GM12878 (cell line): ENCODE measurements around the gene SLC35A5. TPM values are rescaled to one million over a fixed set of nuclear protein-coding genes. Genes with fewer than 3 reads are reported as not detected.

Source experiments
- BHLHE40 ChIP-seq, 2 experiments: fragments of 450-650 bp in 1 of 2; IDR thresholded peaks; 2 replicates each; pipeline ENCODE4 v1.6.1; 2011 to 2017; ENCODE audit warnings: low read depth in 2 of 2, borderline replicate concordance in 1 of 2, improper control_type of control experiment in 1 of 2, low read length in 1 of 2, mild to moderate bottlenecking in 1 of 2
- CBFB ChIP-seq: IDR thresholded peaks from 2 replicates; pipeline ENCODE4 v1.6.1; 2016; ENCODE audit warnings: antibody characterized with exemption, low read depth
- CHD4 ChIP-seq: fragments of 200-600 bp; sonication (generic); IDR thresholded peaks from 2 replicates; pipeline ENCODE4 v1.6.1; 2016; ENCODE audit warnings: mild to moderate bottlenecking
- E4F1 ChIP-seq: fragments of 450-650 bp; IDR thresholded peaks from 2 replicates; pipeline ENCODE4 v1.6.1; 2018; ENCODE audit warnings: borderline replicate concordance, mild to moderate bottlenecking; ENCODE audit not compliant: partially characterized antibody
- EP300 ChIP-seq, 2 experiments: fragments of 150-350 bp in 1 of 2; IDR thresholded peaks; 2 replicates each; pipeline ENCODE4 v1.6.1; 2011 to 2012; ENCODE audit warnings: low read depth in 2 of 2, low read length in 2 of 2, borderline replicate concordance in 1 of 2, improper control_type of control experiment in 1 of 2, inconsistent platforms in 1 of 2; ENCODE audit not compliant: control insufficient read depth in 1 of 2
- KLF5 ChIP-seq: fragments of 450-650 bp; IDR thresholded peaks from 2 replicates; pipeline ENCODE4 v1.6.1; 2014; ENCODE audit warnings: mild to moderate bottlenecking; ENCODE audit not compliant: partially characterized antibody
- NFYB ChIP-seq: IDR thresholded peaks from 2 replicates; pipeline ENCODE4 v1.6.1; 2011; ENCODE audit warnings: low read depth, mild to moderate bottlenecking, low read length, improper control_type of control experiment, moderate library complexity; ENCODE audit not compliant: insufficient read depth
- NR2F1 ChIP-seq: fragments of 450-650 bp; conservative IDR thresholded peaks from 2 replicates; pipeline ENCODE4 v1.6.1; 2017; ENCODE audit warnings: mild to moderate bottlenecking
- POLR2AphosphoS5 ChIP-seq: IDR thresholded peaks from 2 replicates; pipeline ENCODE4 v1.6.1; 2011; ENCODE audit warnings: mild to moderate bottlenecking, low read length, inconsistent platforms
- RFX5 ChIP-seq: IDR thresholded peaks from 2 replicates; pipeline ENCODE4 v1.6.1; 2011; ENCODE audit warnings: low read depth, low read length, improper control_type of control experiment
- ZBTB11 ChIP-seq: fragments of 450-650 bp; formaldehyde crosslinking; IDR thresholded peaks from 2 replicates; pipeline ENCODE4 v1.5.0; 2022; ENCODE audit warnings: mild to moderate bottlenecking, missing genetic modification characterization
- ZBTB40 ChIP-seq: fragments of 450-650 bp; IDR thresholded peaks from 2 replicates; pipeline ENCODE4 v1.6.1; 2016; ENCODE audit warnings: mild to moderate bottlenecking, moderate library complexity, borderline replicate concordance
- ZNF687 ChIP-seq: fragments of 450-650 bp; IDR thresholded peaks from 2 replicates; pipeline ENCODE4 v1.6.1; 2017; ENCODE audit warnings: mild to moderate bottlenecking, moderate library complexity
- polyA plus RNA-seq, 11 experiments: library from polyadenylated mRNA; depleted of rRNA in 4 of 11; unstranded in 6 of 11; stranded (reverse) in 5 of 11; fragments of >200 nt; fragmentation: Nextera tagmentation in 4 of 11; fragmentation: Illumina TruSeq in 1 of 11; extraction: Ambion mirVana in 4 of 11; extraction: Trizol in 1 of 11; gene quantifications; 1 replicate in 1 of 11; 2 replicates in 10 of 11; pipeline versions ENCODE4 v1.2.1 to v1.2.3, GENCODE V29; 2011 to 2016; ENCODE audit warnings: inconsistent platforms in 2 of 11, missing spikeins in 2 of 11, low read depth in 1 of 11
- total RNA-seq, 4 experiments: library from RNA; depleted of rRNA in 3 of 4; stranded (reverse); fragments of >200 nt in 3 of 4; fragmentation: Illumina TruSeq in 1 of 4; extraction: Trizol in 1 of 4; gene quantifications; 2 replicates each; pipeline versions ENCODE4 v1.2.1 to v1.2.3, GENCODE V29; 2013 to 2021

The SLC35A5 gene
- total and polyA plus RNA-seq, 10 of the 15 experiments (the other 5 are each of a cell fraction or from before 2014, with no cell fraction given): 10.9 to 38.1 (median 16.0) TPM

- TF ChIP-seq RFX5 (no peak), EP300 (IDR thresholded peaks at IDR 0.05; ENCODE audit: borderline replicate concordance in 1 of 2, control insufficient read depth in 1 of 2, low read depth in 2 of 2, low read length in 2 of 2) (peak; percentile 42 to 57; a peak in 1 of 4 replicates), ZNF687 (peak; percentile 66), ZBTB11 (CRISPR knock-in tag) (no peak), BHLHE40 (IDR thresholded peaks at IDR 0.05; ENCODE audit: borderline replicate concordance in 1 of 2, low read depth in 2 of 2, low read length in 1 of 2) (peak; percentile 100), POLR2AphosphoS5 (peak; percentile 93), CHD4 (no peak), NR2F1 (peak; percentile 50; the same call in 1 of the 2 replicates), E4F1 (peak; percentile 78), CBFB (peak; percentile 86; the same call in 1 of the 2 replicates), NFYB (0 out of 2 replicates have a peak, but pooled peaks have one; percentile 37), ZBTB40 (peak; percentile 66; the same call in 1 of the 2 replicates), KLF5 (no peak)
Observed at GRCh38 chr3:112561734-112562529, at the start of gene SLC35A5, which contains the start of gene ATG3 (continued).
